Activated naive CD4-positive, alpha-beta T cell treated with Interleukin-2 at 50 U/mL for 16 hours (primary cell): ENCODE results near the gene PDP2.

Experiments used
- DNase-seq: peaks from one replicate; pipeline ENCODE4 v3.0.0-alpha.2; 2020

PDP2 gene

DNA sequence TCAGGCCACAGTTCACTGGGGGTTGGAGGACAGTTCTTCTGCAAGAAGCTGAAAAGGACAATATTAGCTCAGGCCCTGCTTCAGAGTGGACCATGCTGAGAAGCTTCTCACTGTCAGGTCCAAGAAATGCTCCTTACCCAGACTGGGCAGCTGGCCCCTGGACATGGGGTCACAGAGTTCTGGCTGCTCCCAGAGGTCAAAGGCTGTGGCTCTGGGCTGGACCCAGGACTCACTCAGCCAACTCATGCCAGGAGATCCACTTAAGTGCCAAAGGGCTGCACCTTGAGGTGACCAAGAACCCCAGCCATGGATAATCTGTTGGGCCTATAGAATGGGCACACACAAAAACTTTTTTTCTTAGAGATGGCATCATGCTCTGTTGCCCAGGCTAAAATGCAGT, 59.1 kb downstream of the PDP2 start:
- no peak for DNase-seq

DNA sequence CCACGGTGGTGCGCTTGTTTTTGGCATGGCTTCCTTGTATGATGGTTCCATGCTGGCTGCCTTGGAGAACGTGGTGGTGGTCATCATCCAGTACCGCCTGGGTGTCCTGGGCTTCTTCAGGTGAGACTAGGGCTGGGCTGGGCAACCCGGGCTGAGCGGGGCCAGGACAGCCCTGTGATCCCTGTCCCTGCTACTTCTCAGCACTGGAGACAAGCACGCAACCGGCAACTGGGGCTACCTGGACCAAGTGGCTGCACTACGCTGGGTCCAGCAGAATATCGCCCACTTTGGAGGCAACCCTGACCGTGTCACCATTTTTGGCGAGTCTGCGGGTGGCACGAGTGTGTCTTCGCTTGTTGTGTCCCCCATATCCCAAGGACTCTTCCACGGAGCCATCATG, 59.9 kb downstream of the PDP2 start:
- DNase-seq, result no peak
